ENCODE data around the gene ZSWIM8. TPM values are rescaled to one million over a fixed set of nuclear protein-coding genes. Genes with fewer than 3 reads are reported as not detected.

The ZSWIM8 gene
- polyA plus RNA-seq, 1 donor (not counting 4 experiments of a cell fraction or from before 2014, with no cell fraction given), result 34.2 TPM

- H3K9ac ChIP-seq (ENCODE audit: control insufficient read depth, extremely low read depth, insufficient read depth, low read length), result no peak overlapping the region
- no peak for TF ChIP-seq EZH2 (IDR thresholded peaks at IDR 0.05; ENCODE audit: low read length)
- TF ChIP-seq, protein P1, sequence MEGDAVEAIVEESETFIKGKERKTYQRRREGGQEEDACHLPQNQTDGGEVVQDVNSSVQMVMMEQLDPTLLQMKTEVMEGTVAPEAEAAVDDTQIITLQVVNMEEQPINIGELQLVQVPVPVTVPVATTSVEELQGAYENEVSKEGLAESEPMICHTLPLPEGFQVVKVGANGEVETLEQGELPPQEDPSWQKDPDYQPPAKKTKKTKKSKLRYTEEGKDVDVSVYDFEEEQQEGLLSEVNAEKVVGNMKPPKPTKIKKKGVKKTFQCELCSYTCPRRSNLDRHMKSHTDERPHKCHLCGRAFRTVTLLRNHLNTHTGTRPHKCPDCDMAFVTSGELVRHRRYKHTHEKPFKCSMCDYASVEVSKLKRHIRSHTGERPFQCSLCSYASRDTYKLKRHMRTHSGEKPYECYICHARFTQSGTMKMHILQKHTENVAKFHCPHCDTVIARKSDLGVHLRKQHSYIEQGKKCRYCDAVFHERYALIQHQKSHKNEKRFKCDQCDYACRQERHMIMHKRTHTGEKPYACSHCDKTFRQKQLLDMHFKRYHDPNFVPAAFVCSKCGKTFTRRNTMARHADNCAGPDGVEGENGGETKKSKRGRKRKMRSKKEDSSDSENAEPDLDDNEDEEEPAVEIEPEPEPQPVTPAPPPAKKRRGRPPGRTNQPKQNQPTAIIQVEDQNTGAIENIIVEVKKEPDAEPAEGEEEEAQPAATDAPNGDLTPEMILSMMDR (optimal IDR thresholded peaks at IDR 0.05 in 1 of 3, IDR thresholded peaks at IDR 0.05 in 1 of 3, conservative IDR thresholded peaks at IDR 0.05 in 1 of 3; ENCODE audit: extremely low read depth in 1 of 3, insufficient read depth in 2 of 3, low read length in 3 of 3), result no peak
- H3K4me1 ChIP-seq (ENCODE audit: control insufficient read depth, extremely low read depth, insufficient read depth, low read length), result peaks cover 23% of the 10 kb centered on the region
- H2AFZ ChIP-seq (ENCODE audit: control insufficient read depth, low read length), result no peak overlapping the region
- peaks cover 52 to 73% of the 10 kb centered on the region in 2 experiments for H3K36me3 ChIP-seq (ENCODE audit: control insufficient read depth in 2 of 2, extremely low read depth in 1 of 2, insufficient read depth in 2 of 2, low read length in 2 of 2)
- dilution Hi-C loops (cut with MboI; ENCODE audit: extremely low pct_ligation_motif_present, low sequenced_read_pairs), result no loop called here
- H3K4me3 ChIP-seq (ENCODE audit: control insufficient read depth in 2 of 3, extremely low read depth in 1 of 3, insufficient read depth in 2 of 3, low read depth in 1 of 3, low read length in 3 of 3), result no peak overlapping the region
- H3K4me2 ChIP-seq (ENCODE audit: control insufficient read depth, extremely low read depth, insufficient read depth, low read depth, low read length), result no peak overlapping the region
- peaks cover 2% of the 10 kb centered on the region for H3K79me2 ChIP-seq (ENCODE audit: control insufficient read depth, insufficient read depth, low read length)
- FAIRE-seq (no peak), DNase-seq (ENCODE audit: low read depth, low spot score) (no peak)
- H3K27me3 ChIP-seq (ENCODE audit: control insufficient read depth, extremely low read depth, insufficient read depth, low read length), result no peaks in the 10 kb centered on the region
- no peaks in the 10 kb centered on the region for H3K9me3 ChIP-seq (ENCODE audit: control insufficient read depth, low read depth, low read length)
- no peak overlapping the region for H3K27ac ChIP-seq (ENCODE audit: control insufficient read depth, insufficient read depth, low read length)
- H3K9me1 ChIP-seq (ENCODE audit: control insufficient read depth, extremely low read depth, insufficient read depth, low read length), result no peaks in the 10 kb centered on the region
- no peaks in the 10 kb centered on the region for H4K20me1 ChIP-seq (ENCODE audit: control insufficient read depth, extremely low read depth, insufficient read depth, low read length)
Measured at GRCh38 chr10:73765066-73765465, 20.3 kb upstream of the ZSWIM8 start.

- DNase-seq (ENCODE audit: low read depth, low spot score) (no peak), FAIRE-seq (no peak)
- TF ChIP-seq, protein P1 (optimal IDR thresholded peaks at IDR 0.05 in 1 of 3, IDR thresholded peaks at IDR 0.05 in 1 of 3, conservative IDR thresholded peaks at IDR 0.05 in 1 of 3; ENCODE audit: extremely low read depth in 1 of 3, insufficient read depth in 2 of 3, low read length in 3 of 3), result no peak
- no peak for TF ChIP-seq EZH2 (IDR thresholded peaks at IDR 0.05; ENCODE audit: low read length)
- Histone ChIP-seq H3K27me3 (ENCODE audit: control insufficient read depth, extremely low read depth, insufficient read depth, low read length) (no peaks in the 10 kb centered on the region), H4K20me1 (ENCODE audit: control insufficient read depth, extremely low read depth, insufficient read depth, low read length) (no peaks in the 10 kb centered on the region), H3K4me1 (ENCODE audit: control insufficient read depth, extremely low read depth, insufficient read depth, low read length) (peaks cover 13% of the 10 kb centered on the region), H3K9ac (ENCODE audit: control insufficient read depth, extremely low read depth, insufficient read depth, low read length) (no peak overlapping the region), H3K9me3 (ENCODE audit: control insufficient read depth, low read depth, low read length) (no peaks in the 10 kb centered on the region), H3K4me3 (ENCODE audit: control insufficient read depth in 2 of 3, extremely low read depth in 1 of 3, insufficient read depth in 2 of 3, low read depth in 1 of 3, low read length in 3 of 3) (no peak overlapping the region), H3K4me2 (ENCODE audit: control insufficient read depth, extremely low read depth, insufficient read depth, low read depth, low read length) (no peak overlapping the region), H2AFZ (ENCODE audit: control insufficient read depth, low read length) (no peak overlapping the region), H3K79me2 (ENCODE audit: control insufficient read depth, insufficient read depth, low read length) (peaks cover 8% of the 10 kb centered on the region), H3K36me3 (ENCODE audit: control insufficient read depth in 2 of 2, extremely low read depth in 1 of 2, insufficient read depth in 2 of 2, low read length in 2 of 2) (peaks cover 43 to 52% of the 10 kb centered on the region in 2 experiments), H3K9me1 (ENCODE audit: control insufficient read depth, extremely low read depth, insufficient read depth, low read length) (no peaks in the 10 kb centered on the region), H3K27ac (ENCODE audit: control insufficient read depth, insufficient read depth, low read length) (no peak overlapping the region)
- dilution Hi-C loops (cut with MboI; ENCODE audit: extremely low pct_ligation_motif_present, low sequenced_read_pairs), result no loop called here
Measured at GRCh38 chr10:73768881-73769280, 16.5 kb upstream of the ZSWIM8 start.
